Measurements from ENCODE around the gene CCDC57.

GRCh38 chr17:82231562-82232321, 19.1 kb upstream of the CCDC57 start:
- TF ChIP-seq POLR2AphosphoS5 (IDR thresholded peaks at IDR 0.05; ENCODE audit: low read depth, low read length) (no peak; the same call in 1 of the 2 replicates), REST (IDR thresholded peaks at IDR 0.05; ENCODE audit: insufficient read depth in 1 of 2, low read depth in 2 of 2, low read length in 2 of 2) (0 out of 4 replicates have a peak, but pooled peaks of 1 of the 2 experiments have one; percentile 27), TAF1 (IDR thresholded peaks at IDR 0.05; ENCODE audit: borderline replicate concordance, insufficient read depth, low read length) (peak; percentile 22; the same call in 1 of the 2 replicates), SIN3A (IDR thresholded peaks at IDR 0.05; ENCODE audit: borderline replicate concordance, insufficient read depth, low read length) (0 out of 2 replicates have a peak, but pooled peaks have one; percentile 46), FOXP2 (optimal IDR thresholded peaks at IDR 0.05; ENCODE audit: borderline replicate concordance, extremely low read depth, extremely low read length, insufficient read depth) (no peak)

Data from PFSK-1 (cell line).